Vagina (tissue), 2 donors: ENCODE data around the gene KIAA0825.

Experiments
- POLR2A ChIP-seq, 2 donors: fragments of 450-650 bp; IDR thresholded peaks; one replicate each; pipeline ENCODE4 v1.6.1; 2017; ENCODE audit warnings: antibody characterized with exemption in 2 of 2, mild to moderate bottlenecking in 2 of 2, moderate library complexity in 2 of 2
- TF ChIP-seq, protein P1 (sequence below), 3 experiments: fragments of 450-650 bp in 2 of 3; fragments of 200-600 bp in 1 of 3; sonication (generic) in 1 of 3; IDR thresholded peaks; one replicate each; pipeline ENCODE4 v1.5.1; 2017 to 2019; ENCODE audit warnings: antibody characterized with exemption in 3 of 3, mild to moderate bottlenecking in 2 of 3, moderate library complexity in 2 of 3

DNA sequence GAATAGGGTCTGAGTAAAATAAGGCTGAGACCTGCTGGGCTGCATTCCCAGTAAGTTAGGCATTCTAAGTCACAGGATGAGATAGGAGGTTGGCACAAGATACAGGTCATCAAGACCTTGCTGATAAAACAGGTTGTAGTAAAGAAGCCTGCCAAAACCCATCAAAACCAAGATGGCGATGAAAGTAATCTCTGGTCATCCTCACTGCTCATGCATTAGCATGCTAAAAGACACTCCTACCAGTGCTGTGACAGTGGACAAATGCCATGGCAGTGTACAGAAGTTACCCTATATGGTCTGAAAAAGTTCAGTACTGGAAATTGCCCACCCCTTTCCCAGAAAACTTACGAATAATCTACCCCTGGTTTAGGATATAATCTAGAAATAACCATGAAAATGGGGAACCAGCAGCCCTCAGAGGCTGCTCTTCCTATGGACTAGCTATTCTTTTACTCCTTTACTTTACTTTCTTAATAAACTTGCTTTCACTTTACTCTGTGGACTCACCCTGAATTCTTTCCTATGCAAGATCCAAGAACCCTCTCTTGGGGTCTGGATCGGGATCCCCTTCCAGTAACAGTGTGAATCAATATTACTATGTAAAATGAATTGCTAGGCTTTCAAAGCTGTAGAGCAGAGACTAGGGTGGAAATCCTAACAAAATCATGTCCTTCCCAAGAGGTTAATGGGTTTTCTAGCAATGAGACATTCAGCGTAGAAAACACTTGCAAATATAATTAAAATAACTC lies 257.8 kb downstream of the KIAA0825 start:
- TF ChIP-seq, protein P1, sequence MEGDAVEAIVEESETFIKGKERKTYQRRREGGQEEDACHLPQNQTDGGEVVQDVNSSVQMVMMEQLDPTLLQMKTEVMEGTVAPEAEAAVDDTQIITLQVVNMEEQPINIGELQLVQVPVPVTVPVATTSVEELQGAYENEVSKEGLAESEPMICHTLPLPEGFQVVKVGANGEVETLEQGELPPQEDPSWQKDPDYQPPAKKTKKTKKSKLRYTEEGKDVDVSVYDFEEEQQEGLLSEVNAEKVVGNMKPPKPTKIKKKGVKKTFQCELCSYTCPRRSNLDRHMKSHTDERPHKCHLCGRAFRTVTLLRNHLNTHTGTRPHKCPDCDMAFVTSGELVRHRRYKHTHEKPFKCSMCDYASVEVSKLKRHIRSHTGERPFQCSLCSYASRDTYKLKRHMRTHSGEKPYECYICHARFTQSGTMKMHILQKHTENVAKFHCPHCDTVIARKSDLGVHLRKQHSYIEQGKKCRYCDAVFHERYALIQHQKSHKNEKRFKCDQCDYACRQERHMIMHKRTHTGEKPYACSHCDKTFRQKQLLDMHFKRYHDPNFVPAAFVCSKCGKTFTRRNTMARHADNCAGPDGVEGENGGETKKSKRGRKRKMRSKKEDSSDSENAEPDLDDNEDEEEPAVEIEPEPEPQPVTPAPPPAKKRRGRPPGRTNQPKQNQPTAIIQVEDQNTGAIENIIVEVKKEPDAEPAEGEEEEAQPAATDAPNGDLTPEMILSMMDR (IDR thresholded peaks at IDR 0.05), result no peak
- TF ChIP-seq POLR2A (IDR thresholded peaks at IDR 0.05), result no peak
